ENCODE results near the gene PET100. TPM values are rescaled to one million over a fixed set of nuclear protein-coding genes. Genes with fewer than 3 reads are reported as not detected.
A peak's percentile ranks its signal among the peaks of the same experiment; 100 is the strongest.

The PET100 gene
- total RNA-seq, 1 donor from 2014 or later: 99.2 TPM

DNA sequence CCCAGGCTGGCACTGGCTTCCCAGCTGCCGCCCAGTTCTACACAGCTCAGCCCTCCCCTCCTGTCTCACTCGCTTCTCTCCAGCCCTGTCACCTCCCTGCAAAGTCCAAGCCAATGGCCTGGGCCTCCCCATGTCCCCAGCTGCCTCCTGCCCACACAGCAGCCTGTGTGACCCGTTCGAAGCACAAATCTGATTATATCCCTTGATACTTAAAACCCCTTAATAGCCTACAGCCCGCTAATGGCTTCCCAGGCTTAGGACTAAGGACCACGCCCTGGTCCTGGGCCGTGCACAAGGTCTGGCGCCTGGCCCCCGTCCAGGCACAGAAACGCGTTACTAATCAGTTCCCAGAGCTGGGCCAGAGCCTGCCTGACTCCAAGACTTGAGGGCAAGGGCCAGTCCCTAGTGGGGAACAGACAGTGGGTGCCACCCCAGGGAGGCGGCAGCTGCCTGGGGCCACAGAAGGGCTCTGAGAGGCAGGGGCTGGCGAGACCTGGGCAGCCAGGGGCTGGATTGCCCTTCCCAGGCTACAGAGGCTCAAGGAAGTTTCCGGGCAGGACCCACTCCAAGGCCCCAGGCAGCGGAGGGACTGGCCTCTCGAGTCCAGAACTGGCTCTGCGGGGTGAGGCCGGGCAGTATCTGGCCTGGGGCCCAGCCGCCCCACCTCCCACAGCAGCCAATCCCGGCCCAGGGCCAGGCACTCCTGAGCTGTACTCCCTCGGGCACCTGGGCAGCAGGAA lies 10.7 kb upstream of the PET100 start:
- peaks cover 23% of the 10 kb centered on the region for H3K36me3 Mint-ChIP-seq (ENCODE audit: low read depth)
- intact Hi-C loops (cut with micrococcal nuclease): no loop called here
- H3K4me3 Mint-ChIP-seq: no peak overlapping the region
- H3K4me1 Mint-ChIP-seq: no peaks in the 10 kb centered on the region
- DNase-seq: no peak
- no peaks in the 10 kb centered on the region for H3K27me3 Mint-ChIP-seq
- no peaks in the 10 kb centered on the region for H3K9me3 Mint-ChIP-seq
- peak overlapping the region; percentile 66 for H3K27ac Mint-ChIP-seq

DNA sequence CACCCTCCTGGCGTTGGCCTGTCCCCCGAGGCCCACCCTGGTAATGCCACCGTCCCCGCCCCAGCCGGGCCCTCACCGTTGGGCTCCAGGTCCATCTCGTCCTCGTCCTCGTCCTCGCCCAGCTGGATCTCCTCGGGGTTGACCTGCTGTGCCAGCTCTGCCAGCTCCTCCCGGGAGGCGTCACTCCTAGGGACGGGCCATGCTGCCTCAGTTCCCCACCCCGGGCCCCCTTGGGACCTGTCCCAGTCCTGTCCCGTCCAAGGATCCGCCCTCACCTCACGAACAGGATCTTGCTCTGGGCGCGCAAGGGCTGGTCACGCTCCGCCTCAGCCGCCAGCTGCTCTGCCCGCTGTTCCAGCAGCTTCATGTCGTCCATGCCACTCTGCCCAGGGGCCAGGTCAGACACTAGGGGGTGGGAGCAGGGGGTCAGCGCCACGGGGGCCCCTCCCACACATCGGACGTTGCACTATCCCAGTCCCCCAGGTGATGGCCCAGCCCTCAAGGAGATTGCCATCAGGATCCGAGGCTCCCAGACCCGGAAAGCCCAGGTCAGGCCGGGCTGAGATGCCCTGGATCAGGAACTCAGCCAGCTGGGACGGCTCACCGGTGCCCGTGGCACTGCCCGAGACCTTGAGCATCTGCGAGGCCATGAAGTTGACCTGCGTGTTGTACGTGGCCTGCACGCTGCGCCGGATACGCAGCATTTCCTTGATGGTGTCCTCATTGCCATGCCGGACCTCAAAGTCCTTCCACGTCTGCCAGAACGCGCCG lies 9.7 kb upstream of the PET100 start:
- Mint-ChIP-seq H3K27ac (no peak overlapping the region), H3K36me3 (ENCODE audit: low read depth) (peaks cover 27% of the 10 kb centered on the region), H3K4me1 (no peaks in the 10 kb centered on the region), H3K9me3 (no peaks in the 10 kb centered on the region), H3K27me3 (no peaks in the 10 kb centered on the region), H3K4me3 (no peak overlapping the region)
- intact Hi-C loops (cut with micrococcal nuclease): no loop called here
- no peak for DNase-seq

DNA sequence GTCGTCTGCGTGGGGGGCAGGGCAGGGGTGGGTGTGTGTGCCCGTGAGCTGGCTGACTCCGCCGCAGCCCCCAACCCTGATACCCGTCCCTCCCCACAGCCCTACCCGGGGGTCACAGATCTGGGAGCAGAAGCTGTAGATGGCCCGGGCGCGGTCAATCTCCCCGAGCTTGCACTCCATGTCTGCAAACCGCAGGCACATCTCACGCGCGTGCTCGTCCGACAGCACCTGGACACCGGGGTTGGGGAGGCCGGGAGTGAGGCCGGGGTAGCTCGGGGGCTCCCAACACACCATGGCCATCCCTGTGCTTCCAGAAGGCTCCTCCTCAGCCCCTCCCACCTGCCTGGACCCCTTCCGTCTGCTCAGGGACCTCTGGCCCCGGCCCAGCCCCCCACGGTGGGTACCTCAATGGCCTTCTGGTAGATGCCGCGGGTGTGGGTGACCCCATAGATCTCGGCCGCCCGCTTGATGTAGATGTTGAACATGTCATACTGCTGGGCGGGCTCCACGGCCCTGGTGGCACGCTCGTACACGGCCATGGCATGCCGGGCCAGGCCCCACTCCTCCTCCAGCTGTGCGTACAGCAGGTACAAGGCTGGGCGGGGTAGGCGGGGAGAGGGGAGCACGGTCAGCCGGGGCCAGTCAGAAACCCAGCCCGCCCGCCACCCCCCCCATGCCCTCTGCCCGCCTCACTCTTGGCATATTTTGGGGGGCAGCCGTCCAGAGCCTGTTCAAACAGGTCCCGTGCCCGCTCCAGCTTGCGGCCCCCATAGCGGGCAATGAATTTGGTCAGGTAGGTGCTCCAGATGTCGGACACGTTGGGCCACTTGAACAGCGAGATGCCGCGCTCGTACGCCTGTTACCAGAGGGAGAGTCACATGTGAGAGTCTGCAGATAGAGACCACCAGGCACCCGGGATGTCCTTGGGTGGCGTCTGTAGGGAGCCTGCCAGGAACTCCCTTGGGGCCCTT lies 8.9 kb upstream of the PET100 start:
- Mint-ChIP-seq H3K27me3 (no peaks in the 10 kb centered on the region), H3K4me1 (no peaks in the 10 kb centered on the region), H3K4me3 (no peak overlapping the region), H3K9me3 (no peaks in the 10 kb centered on the region), H3K27ac (no peak overlapping the region), H3K36me3 (ENCODE audit: low read depth) (peaks cover 31% of the 10 kb centered on the region)
- intact Hi-C loops (cut with micrococcal nuclease): no loop called here
- no peak for DNase-seq

DNA sequence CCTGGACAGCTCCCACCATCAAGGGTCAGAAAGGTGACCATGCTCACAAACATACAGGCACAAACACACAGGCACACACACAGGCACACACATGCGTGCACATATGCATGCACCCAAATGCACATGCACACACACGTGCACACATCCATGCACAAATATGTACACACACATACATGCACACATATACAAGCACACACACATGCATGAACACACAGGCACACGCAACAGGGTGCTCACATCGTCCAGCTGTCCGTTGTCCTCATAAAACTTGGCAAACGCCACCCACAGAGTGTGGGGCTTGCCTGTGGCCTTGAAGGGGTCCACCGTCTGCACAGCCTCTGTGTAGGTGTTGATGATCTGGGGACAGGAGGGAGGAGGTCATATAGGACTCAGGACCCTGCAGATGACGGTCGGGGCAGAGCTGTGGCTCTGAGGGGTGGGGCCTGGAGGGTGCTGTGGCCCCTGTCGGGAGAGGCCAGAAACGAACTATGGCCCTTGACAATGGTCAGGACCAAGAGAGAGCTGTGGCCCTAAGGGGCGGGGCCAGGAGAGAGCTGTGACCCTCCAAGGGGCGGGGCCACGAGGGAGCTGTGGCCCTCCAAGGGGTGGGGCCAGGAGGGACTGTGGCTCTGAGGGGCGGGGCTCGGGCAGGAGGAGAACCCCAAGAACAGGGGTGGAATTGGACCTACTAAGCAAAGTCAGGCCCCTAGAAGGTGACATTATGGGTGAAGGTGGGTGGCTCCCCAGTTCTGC lies 6.5 kb upstream of the PET100 start:
- peaks cover 39% of the 10 kb centered on the region for H3K36me3 Mint-ChIP-seq (ENCODE audit: low read depth)
- peaks cover 4% of the 10 kb centered on the region for H3K4me1 Mint-ChIP-seq
- no peaks in the 10 kb centered on the region for H3K9me3 Mint-ChIP-seq
- no peaks in the 10 kb centered on the region for H3K27me3 Mint-ChIP-seq
- H3K27ac Mint-ChIP-seq: no peak overlapping the region
- H3K4me3 Mint-ChIP-seq: no peak overlapping the region
- DNase-seq: no peak
- intact Hi-C loops (cut with micrococcal nuclease): no loop called here

DNA sequence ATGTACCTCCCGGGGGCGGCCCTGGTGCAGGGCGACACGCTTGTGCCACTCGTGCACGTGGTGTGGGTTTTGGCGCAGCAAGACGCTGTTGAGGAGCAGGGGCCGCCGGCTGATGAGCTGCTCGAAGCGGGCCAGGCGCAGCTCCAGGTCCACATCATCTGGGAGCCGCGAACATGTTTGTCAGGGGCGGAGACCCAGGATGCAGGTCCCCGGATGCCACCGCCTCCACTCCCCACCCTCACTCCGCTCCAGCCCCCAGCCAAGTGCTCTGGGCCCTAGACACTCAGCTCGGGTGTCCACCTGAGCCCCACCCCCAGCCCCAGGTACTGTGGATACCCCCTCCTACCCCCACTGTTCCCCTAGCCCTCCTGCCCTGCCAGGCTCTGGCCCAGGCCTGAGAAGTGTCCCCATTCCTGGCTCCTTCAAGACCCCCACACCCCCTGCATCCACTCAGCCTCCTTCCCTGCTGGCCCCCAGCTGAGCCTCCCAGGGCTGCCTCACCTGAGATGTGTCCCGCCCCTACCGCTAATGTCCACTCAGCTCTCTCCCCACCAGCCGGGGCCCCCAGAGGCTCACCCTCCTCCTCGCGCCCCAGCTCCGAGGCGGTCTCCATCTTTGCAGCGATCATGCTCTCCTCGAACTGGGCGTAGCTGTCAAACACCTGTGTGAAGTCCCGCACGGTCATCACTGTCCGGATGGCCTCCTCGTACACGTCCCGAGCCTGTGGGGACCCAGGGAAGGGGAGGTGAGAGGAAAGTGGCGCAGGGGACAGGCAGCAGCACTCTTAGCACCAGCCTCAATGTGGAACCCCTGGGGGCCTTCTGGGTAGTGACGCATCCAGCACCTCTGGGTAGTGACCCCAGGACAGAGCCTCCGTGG lies 5.6 kb upstream of the PET100 start:
- Mint-ChIP-seq H3K4me1 (peaks cover 12% of the 10 kb centered on the region), H3K9me3 (no peaks in the 10 kb centered on the region), H3K27ac (no peak overlapping the region), H3K4me3 (no peak overlapping the region), H3K27me3 (no peaks in the 10 kb centered on the region), H3K36me3 (ENCODE audit: low read depth) (peaks cover 36% of the 10 kb centered on the region)
- intact Hi-C loops (cut with micrococcal nuclease): no loop called here
- DNase-seq: no peak

DNA sequence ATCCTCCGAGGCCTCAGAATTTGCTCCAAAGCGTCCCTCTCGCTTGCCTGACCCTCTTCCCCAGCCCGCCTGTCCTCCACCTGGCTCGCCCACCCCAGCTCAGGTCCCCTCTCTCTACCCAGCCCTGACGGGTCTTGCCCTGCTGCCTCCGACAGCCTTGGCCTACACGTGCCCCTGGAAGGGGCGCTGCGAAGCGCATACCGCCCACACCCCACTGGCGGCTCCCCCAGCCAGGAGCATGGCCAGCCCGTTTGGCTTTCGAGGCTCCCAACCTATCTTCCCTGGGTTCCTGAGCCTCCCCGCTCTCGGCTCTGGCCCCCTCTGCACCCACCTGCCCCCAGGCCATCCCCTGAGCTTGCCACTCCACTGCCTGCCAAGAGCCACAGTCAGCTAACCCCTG lies 4.8 kb upstream of the PET100 start:
- Mint-ChIP-seq H3K27me3 (no peaks in the 10 kb centered on the region), H3K4me1 (peaks cover 20% of the 10 kb centered on the region), H3K27ac (no peak overlapping the region), H3K4me3 (no peak overlapping the region), H3K36me3 (ENCODE audit: low read depth) (peaks cover 42% of the 10 kb centered on the region), H3K9me3 (no peaks in the 10 kb centered on the region)
- intact Hi-C loops (cut with micrococcal nuclease): loop anchor here (5.0 kb wide), 1 partner anchor 888 kb away; the partner anchor contains the start of genes GPR108 and TRIP10
- no peak for DNase-seq

DNA sequence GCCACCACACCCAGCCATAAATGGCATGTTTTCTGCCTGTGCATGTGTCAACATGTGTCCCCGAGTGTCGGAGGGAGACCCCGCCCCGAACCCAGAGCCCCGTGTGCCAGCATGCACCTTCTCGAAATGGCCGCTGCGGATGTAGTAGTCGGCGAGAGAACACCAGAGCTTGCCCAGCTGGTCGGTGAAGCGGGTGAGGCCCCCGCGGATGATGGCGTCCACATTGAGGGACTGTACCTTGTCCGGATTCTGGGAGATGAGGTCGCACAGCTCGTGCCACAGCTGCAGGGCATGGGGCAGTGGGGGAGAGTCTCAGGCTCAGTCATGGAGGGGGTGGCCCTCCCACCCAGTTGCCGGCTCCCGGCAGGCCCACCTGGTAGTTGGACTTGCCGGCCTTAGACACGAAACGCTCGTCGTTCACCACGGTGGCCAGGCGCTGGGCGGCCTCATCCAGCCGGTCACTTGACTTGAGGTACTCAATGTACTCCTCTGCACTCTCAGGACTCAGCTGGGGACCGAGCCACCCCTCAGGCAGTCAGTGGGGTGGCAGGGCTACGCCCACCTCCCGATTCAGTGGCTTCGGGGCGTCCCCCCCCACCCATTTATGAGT lies 3.7 kb upstream of the PET100 start:
- H3K4me1 Mint-ChIP-seq: peaks cover 29% of the 10 kb centered on the region
- H3K36me3 Mint-ChIP-seq (ENCODE audit: low read depth): peaks cover 41% of the 10 kb centered on the region
- H3K9me3 Mint-ChIP-seq: no peaks in the 10 kb centered on the region
- intact Hi-C loops (cut with micrococcal nuclease): loop anchor here (5.0 kb wide), 1 partner anchor 889 kb away; the partner anchor contains the start of genes GPR108 and TRIP10
- DNase-seq: no peak
- H3K4me3 Mint-ChIP-seq: no peak overlapping the region
- no peak overlapping the region for H3K27ac Mint-ChIP-seq
- H3K27me3 Mint-ChIP-seq: no peaks in the 10 kb centered on the region

DNA sequence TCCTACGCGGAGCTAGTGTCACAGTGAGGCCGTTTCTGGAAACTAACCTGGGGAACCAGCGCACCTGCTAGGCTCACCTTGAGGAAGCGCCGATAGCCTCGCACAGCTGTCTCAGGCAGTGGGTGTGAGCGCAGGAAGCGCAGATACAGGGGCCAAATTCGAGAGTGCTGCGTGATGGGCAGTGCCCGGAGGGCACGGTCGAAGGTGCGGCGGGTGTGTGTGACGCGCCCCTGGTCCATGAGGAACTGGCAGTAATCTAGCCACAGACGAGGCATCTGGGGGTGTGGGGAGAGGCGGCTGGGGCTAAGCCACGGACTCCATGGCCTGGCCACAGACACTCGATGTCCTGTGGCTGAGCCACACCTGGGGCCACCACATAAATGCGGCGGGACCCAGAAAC lies 2.4 kb upstream of the PET100 start:
- H3K4me1 Mint-ChIP-seq: peaks cover 31% of the 10 kb centered on the region
- peaks cover 32% of the 10 kb centered on the region for H3K36me3 Mint-ChIP-seq (ENCODE audit: low read depth)
- H3K27ac Mint-ChIP-seq: no peak overlapping the region
- no peaks in the 10 kb centered on the region for H3K9me3 Mint-ChIP-seq
- no peaks in the 10 kb centered on the region for H3K27me3 Mint-ChIP-seq
- DNase-seq: no peak
- intact Hi-C loops (cut with micrococcal nuclease): loop anchor here (5.0 kb wide), 1 partner anchor 890 kb away; the partner anchor contains the start of genes GPR108 and TRIP10
- H3K4me3 Mint-ChIP-seq: no peak overlapping the region

DNA sequence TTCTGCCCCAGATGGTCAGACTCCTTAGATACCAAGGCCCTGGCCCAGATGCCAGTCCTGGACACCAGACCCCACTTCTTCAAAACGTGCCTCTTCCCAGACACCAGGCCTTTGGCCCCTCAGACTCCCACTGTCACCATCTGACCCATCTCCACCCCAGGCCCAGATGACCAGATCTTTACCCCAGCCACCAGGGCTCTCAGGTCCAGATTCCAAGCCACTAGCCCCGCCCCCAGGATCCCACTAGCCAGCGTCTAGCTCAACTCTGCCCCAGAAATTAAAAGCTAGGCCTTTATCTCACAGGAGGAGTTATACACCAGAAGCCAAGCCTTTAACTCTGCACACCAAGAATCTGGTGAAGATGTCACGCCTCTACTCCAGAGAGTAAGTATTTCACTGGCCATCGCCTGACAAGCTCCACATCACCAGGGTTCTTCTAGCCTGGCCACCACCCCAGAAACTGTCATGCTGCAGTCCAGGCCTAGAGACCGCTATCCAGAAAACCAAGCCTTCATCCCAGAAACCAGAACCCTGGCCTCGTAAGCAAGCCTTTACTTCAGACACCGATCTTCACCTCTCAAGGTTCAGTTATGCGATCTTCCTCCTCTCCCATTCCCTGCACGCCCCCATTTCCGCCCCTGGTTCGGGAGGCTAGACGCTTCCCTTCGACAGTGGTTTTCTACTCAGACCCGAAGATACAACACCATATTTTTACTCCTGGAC lies 843 bp upstream of the PET100 start:
- Mint-ChIP-seq H3K27ac (peak overlapping the region; percentile 98), H3K4me3 (peak overlapping the region; percentile 94), H3K4me1 (peaks cover 31% of the 10 kb centered on the region), H3K27me3 (no peaks in the 10 kb centered on the region), H3K9me3 (no peaks in the 10 kb centered on the region), H3K36me3 (ENCODE audit: low read depth) (peaks cover 26% of the 10 kb centered on the region)
- intact Hi-C loops (cut with micrococcal nuclease): loop anchor here (1.0 to 5.0 kb wide), 3 partner anchors 52 to 891 kb away; partner anchors contain the start of genes GPR108, PNPLA6, TRAPPC5 and TRIP10
- no peak for DNase-seq

DNA sequence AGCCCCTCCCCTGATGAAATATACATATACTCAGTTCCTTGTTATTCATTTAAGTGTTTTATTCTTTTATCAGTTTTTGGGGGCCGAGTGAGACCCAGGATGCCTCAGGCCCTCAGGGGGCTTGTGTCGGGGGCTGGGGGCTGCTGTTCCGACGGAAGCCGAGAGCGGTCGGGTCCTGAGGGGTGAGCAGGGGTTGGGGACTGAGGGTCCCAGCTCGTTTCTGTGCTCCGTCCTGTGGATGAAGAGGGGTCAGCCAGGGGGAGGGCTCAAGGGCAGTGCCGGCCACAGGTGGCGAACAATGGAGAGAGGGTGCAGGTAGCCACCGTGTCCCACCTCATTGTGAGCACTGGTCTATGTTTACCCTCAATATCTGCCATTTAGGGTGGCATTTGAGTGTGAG lies 2.0 kb downstream of the PET100 start:
- Mint-ChIP-seq H3K4me3 (no peak overlapping the region), H3K27ac (no peak overlapping the region), H3K4me1 (peaks cover 41% of the 10 kb centered on the region), H3K36me3 (ENCODE audit: low read depth) (peaks cover 18% of the 10 kb centered on the region), H3K9me3 (no peaks in the 10 kb centered on the region), H3K27me3 (no peaks in the 10 kb centered on the region)
- DNase-seq: no peak
- intact Hi-C loops (cut with micrococcal nuclease): no loop called here

DNA sequence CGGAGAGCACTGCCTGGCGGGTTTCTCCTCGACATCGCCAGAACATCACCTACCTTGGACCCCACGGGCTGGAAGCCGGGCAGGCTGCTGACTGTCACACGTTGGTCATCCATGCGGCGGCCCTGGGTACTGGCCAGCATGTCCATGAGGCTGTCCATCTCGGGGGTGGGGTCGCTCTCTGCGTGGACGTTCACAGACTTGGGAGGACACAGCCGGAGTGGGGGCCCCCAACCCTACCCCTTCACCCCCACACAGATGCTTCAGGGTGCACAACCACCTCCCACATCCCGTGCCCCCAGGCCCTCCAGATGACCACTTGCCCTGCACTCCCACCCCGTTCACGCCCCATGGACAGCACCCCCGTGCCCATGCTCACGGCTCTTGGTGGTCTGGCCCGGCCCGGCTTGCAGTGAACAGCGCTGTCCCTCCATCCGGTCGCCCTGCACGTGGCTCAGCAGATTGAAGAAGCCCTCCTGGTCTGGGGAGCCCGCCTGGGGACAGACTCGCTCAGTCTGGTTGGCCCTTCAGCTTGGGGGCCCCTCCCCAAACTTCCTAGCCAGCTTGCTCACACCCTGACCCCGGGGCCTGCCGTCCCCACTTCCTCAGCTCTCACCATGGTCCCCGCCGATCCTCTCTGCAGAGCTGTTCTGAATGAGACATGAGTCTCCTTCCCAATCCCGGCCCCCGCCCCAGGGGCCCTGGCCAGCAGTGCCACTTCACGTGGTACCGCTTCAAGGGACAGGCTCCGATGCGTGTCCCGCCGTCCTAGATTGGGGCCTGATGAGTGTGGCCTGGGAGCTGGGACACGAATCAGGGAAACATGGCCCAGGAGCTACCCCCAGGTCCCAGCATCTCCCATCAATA lies 3.0 kb downstream of the PET100 start:
- intact Hi-C loops (cut with micrococcal nuclease): no loop called here
- H3K4me1 Mint-ChIP-seq: peaks cover 41% of the 10 kb centered on the region
- H3K4me3 Mint-ChIP-seq: peak overlapping the region; percentile 43

More for the DNA sequence above, 3.0 kb downstream of the PET100 start:
- H3K27ac Mint-ChIP-seq: no peak overlapping the region
- H3K36me3 Mint-ChIP-seq (ENCODE audit: low read depth): peaks cover 12% of the 10 kb centered on the region
- DNase-seq: no peak
- no peaks in the 10 kb centered on the region for H3K27me3 Mint-ChIP-seq
- H3K9me3 Mint-ChIP-seq: no peaks in the 10 kb centered on the region
